ENCODE measurements around the gene PLK2.

Gene PLK2

DNA sequence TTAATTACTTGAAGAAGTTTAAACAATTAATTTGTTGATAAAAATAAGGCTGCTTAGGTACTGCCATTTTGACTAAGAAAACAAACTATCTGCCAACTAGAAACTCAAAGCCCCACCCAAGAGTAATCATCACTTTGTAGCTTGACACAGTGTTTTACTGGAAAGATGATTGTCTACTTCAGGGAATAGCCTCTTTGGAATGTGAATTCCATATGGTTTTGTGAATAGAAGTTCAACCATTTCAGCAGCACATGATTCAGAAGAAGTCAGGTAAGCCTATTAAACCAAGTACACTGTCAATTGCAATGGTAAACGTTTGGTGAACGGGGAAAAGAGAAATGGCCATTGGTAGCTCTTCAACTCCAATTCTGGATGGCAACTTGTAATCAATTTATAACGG lies 55.2 kb downstream of the PLK2 start:
- no peak overlapping the region for H3K27ac ChIP-seq (ENCODE audit: extremely low read depth, low read depth, low read length)
- ChIA-PET POLR2A (no interaction called here), CTCF (interaction anchor here (0.6 kb wide), 1 partner anchor 76 kb away, joined by 4 read pairs; no protein-coding TSS in a partner anchor)
- TF ChIP-seq, protein P1, sequence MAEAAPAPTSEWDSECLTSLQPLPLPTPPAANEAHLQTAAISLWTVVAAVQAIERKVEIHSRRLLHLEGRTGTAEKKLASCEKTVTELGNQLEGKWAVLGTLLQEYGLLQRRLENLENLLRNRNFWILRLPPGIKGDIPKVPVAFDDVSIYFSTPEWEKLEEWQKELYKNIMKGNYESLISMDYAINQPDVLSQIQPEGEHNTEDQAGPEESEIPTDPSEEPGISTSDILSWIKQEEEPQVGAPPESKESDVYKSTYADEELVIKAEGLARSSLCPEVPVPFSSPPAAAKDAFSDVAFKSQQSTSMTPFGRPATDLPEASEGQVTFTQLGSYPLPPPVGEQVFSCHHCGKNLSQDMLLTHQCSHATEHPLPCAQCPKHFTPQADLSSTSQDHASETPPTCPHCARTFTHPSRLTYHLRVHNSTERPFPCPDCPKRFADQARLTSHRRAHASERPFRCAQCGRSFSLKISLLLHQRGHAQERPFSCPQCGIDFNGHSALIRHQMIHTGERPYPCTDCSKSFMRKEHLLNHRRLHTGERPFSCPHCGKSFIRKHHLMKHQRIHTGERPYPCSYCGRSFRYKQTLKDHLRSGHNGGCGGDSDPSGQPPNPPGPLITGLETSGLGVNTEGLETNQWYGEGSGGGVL (tag by site-specific recombination; IDR thresholded peaks at IDR 0.05) = no peak
- TF ChIP-seq SCRT1 (tag by site-specific recombination; IDR thresholded peaks at IDR 0.05; ENCODE audit: borderline replicate concordance) = no peak
- TF ChIP-seq ZNF311 (tag by site-specific recombination; IDR thresholded peaks at IDR 0.05; ENCODE audit: borderline replicate concordance) = no peak
- TF ChIP-seq ZNF549 (tag by site-specific recombination; IDR thresholded peaks at IDR 0.05) = no peak
- TF ChIP-seq ZIC2 (tag by site-specific recombination; IDR thresholded peaks at IDR 0.05) = no peak
- TF ChIP-seq ZNF366 (tag by site-specific recombination; conservative IDR thresholded peaks at IDR 0.05) = no peak
- TF ChIP-seq TRIM28 (IDR thresholded peaks at IDR 0.05; ENCODE audit: borderline replicate concordance, low read length) = no peak
- no peak for TF ChIP-seq SP2 (tag by site-specific recombination; IDR thresholded peaks at IDR 0.05)
- TF ChIP-seq ZNF138 (tag by site-specific recombination; IDR thresholded peaks at IDR 0.05; ENCODE audit: borderline replicate concordance) = no peak
- TF ChIP-seq ZNF521 (tag by site-specific recombination; IDR thresholded peaks at IDR 0.05) = no peak
- no peak for TF ChIP-seq SALL2 (tag by site-specific recombination; IDR thresholded peaks at IDR 0.05; ENCODE audit: borderline replicate concordance)
- no peak for TF ChIP-seq REPIN1 (tag by site-specific recombination; IDR thresholded peaks at IDR 0.05; ENCODE audit: low read depth)
- no peak for TF ChIP-seq ZNF114 (tag by site-specific recombination; IDR thresholded peaks at IDR 0.05)
- no peak for TF ChIP-seq ZNF561 (tag by site-specific recombination; IDR thresholded peaks at IDR 0.05; ENCODE audit: borderline replicate concordance)
- no peak for TF ChIP-seq ZBTB48 (tag by site-specific recombination; IDR thresholded peaks at IDR 0.05)
- TF ChIP-seq ZNF221 (tag by site-specific recombination; IDR thresholded peaks at IDR 0.05; ENCODE audit: borderline replicate concordance) = no peak
- TF ChIP-seq ZSCAN16 (tag by site-specific recombination; IDR thresholded peaks at IDR 0.05) = no peak
- H3K9me3 ChIP-seq (ENCODE audit: control insufficient read depth, insufficient read depth, low read depth, low read length) = no peaks in the 10 kb centered on the region
- no peaks in the 10 kb centered on the region for H3K4me1 ChIP-seq (ENCODE audit: control insufficient read depth, insufficient read depth, low read length)
- no peaks in the 10 kb centered on the region for H3K36me3 ChIP-seq (ENCODE audit: control insufficient read depth in 2 of 2, insufficient read depth in 1 of 2, low read length in 2 of 2)
- H3K4me3 ChIP-seq (ENCODE audit: low read depth, low read length) = no peak overlapping the region

Data from HEK293 (cell line).